CD14-positive monocyte (primary cell): ENCODE measurements around the gene METTL1. TPM values are rescaled to one million over a fixed set of nuclear protein-coding genes. Genes with fewer than 3 reads are reported as not detected.

ENCODE experiments used
- DNase-seq, 3 donors: peaks; one replicate each; pipeline ENCODE4 v3.0.0-alpha.2; 2011 to 2022
- H2AFZ ChIP-seq: 2 replicates; pipeline ENCODE4 v1.6.0; 2012; ENCODE audit warnings: mild to moderate bottlenecking, low read depth, low read length, inconsistent platforms; ENCODE audit not compliant: insufficient read depth, poor library complexity, severe bottlenecking
- H3K27ac ChIP-seq, 2 donors: 1 replicate in 1 of 2; 2 replicates in 1 of 2; pipeline ENCODE4 v1.5.1; 2012 to 2013; ENCODE audit warnings: low read length in 2 of 2, control low read depth in 1 of 2, inconsistent platforms in 1 of 2, low read depth in 1 of 2, mild to moderate bottlenecking in 1 of 2
- H3K27me3 ChIP-seq, 2 donors: one replicate each; pipeline versions ENCODE4 v1.6.0 to v1.6.1; 2011 to 2013; ENCODE audit warnings: low read length in 2 of 2; ENCODE audit not compliant: control insufficient read depth in 2 of 2, insufficient read depth in 2 of 2
- H3K36me3 ChIP-seq, 2 donors: replicated peaks in 1 of 2; 1 replicate in 1 of 2; 2 replicates in 1 of 2; pipeline versions ENCODE4 v1.5.1 to v1.6.1; 2012 to 2013; ENCODE audit warnings: low read length in 2 of 2, control low read depth in 1 of 2, inconsistent platforms in 1 of 2, mild to moderate bottlenecking in 1 of 2; ENCODE audit not compliant: insufficient read depth in 2 of 2, control insufficient read depth in 1 of 2
- H3K4me1 ChIP-seq, 2 donors: 1 replicate in 1 of 2; 2 replicates in 1 of 2; pipeline versions ENCODE4 v1.5.1 to v1.6.1; 2012 to 2013; ENCODE audit warnings: low read length in 2 of 2, control low read depth in 1 of 2, inconsistent platforms in 1 of 2, mild to moderate bottlenecking in 1 of 2, moderate library complexity in 1 of 2; ENCODE audit not compliant: insufficient read depth in 2 of 2, control insufficient read depth in 1 of 2
- H3K4me2 ChIP-seq: replicated peaks from 2 replicates; pipeline ENCODE3; 2012; ENCODE audit warnings: low read length, moderate library complexity, mild to moderate bottlenecking; ENCODE audit not compliant: poor library complexity, severe bottlenecking; ENCODE audit errors: extremely low read depth
- H3K4me3 ChIP-seq, 3 experiments: fragments of 200-600 bp in 1 of 3; sonication (generic) in 1 of 3; replicated peaks in 1 of 3; 1 replicate in 2 of 3; 2 replicates in 1 of 3; pipeline ENCODE4 v1.5.1; 2011 to 2013; ENCODE audit warnings: low read length in 3 of 3, mild to moderate bottlenecking in 3 of 3, control low read depth in 2 of 3, low read depth in 2 of 3, inconsistent platforms in 1 of 3, moderate library complexity in 1 of 3
- H3K79me2 ChIP-seq: 2 replicates; pipeline ENCODE4 v1.6.0; 2012; ENCODE audit warnings: mild to moderate bottlenecking, control low read depth, inconsistent platforms, low read length, moderate library complexity; ENCODE audit not compliant: insufficient read depth
- H3K9ac ChIP-seq: 2 replicates; pipeline ENCODE4 v1.6.0; 2017; ENCODE audit warnings: low read length, mild to moderate bottlenecking; ENCODE audit not compliant: insufficient read depth, poor library complexity, severe bottlenecking
- H3K9me3 ChIP-seq, 2 donors: replicated peaks in 1 of 2; 1 replicate in 1 of 2; 2 replicates in 1 of 2; pipeline versions ENCODE4 v1.5.1 to v1.6.1; 2012 to 2013; ENCODE audit warnings: low read length in 2 of 2, control low read depth in 1 of 2; ENCODE audit not compliant: control insufficient read depth in 1 of 2, insufficient read depth in 1 of 2
- H4K20me1 ChIP-seq: 2 replicates; pipeline ENCODE4 v1.6.0; 2012; ENCODE audit warnings: mild to moderate bottlenecking, low read length, control low read depth, moderate library complexity; ENCODE audit not compliant: insufficient read depth
- H3K27ac Mint-ChIP-seq, 7 donors: one replicate each; pipeline ENCODE4 v1.8.0; 2020; ENCODE audit warnings: mild to moderate bottlenecking in 7 of 7, mixed read lengths in 7 of 7, moderate library complexity in 6 of 7, inconsistent platforms in 2 of 7
- H3K27me3 Mint-ChIP-seq, 3 donors: one replicate each; pipeline ENCODE4 v1.8.0; 2021 to 2022; ENCODE audit warnings: low read depth in 3 of 3, mild to moderate bottlenecking in 3 of 3, mixed read lengths in 3 of 3, moderate library complexity in 3 of 3, inconsistent platforms in 1 of 3
- H3K36me3 Mint-ChIP-seq, 2 donors: one replicate each; pipeline ENCODE4 v1.8.0; 2020; ENCODE audit warnings: mixed read lengths in 2 of 2, inconsistent platforms in 1 of 2, mild to moderate bottlenecking in 1 of 2
- H3K4me1 Mint-ChIP-seq: one replicate; pipeline ENCODE4 v1.8.0; 2020; ENCODE audit warnings: mild to moderate bottlenecking, mixed read lengths
- H3K4me3 Mint-ChIP-seq, 2 donors: one replicate each; pipeline ENCODE4 v1.8.0; 2020; ENCODE audit warnings: mild to moderate bottlenecking in 2 of 2, mixed read lengths in 2 of 2, moderate library complexity in 1 of 2
- H3K9me3 Mint-ChIP-seq, 7 donors: one replicate each; pipeline ENCODE4 v1.8.0; 2020 to 2022; ENCODE audit warnings: mixed read lengths in 7 of 7, mild to moderate bottlenecking in 6 of 7, moderate library complexity in 6 of 7, inconsistent platforms in 2 of 7
- WGBS: methylation state at CpG from one replicate; pipeline ENCODE4 v1.1.5; 2013; ENCODE audit warnings: missing lambda C conversion rate; ENCODE audit not compliant: insufficient coverage; 5-methylcytosine and 5-hydroxymethylcytosine counted together
- intact Hi-C, 2 donors: fragments of 100-400 bp; cut with micrococcal nuclease; formaldehyde crosslinking; loops; one replicate each; pipeline versions ENCODE4 v1.15.0 to v1.15.1; 2023
- polyA plus RNA-seq, 3 donors: library from polyadenylated mRNA; depleted of rRNA in 1 of 3; unstranded in 2 of 3; stranded (reverse) in 1 of 3; fragments of 300-500 nt in 2 of 3; fragments of >200 nt in 1 of 3; fragmentation: Illumina TruSeq in 2 of 3; gene quantifications; 1 replicate in 2 of 3; 2 replicates in 1 of 3; pipeline ENCODE4 v1.2.3, GENCODE V29; 2012 to 2021
- TF ChIP-seq, protein P1 (sequence below): fragments of 200-600 bp; IDR thresholded peaks from one replicate; pipeline ENCODE4 v1.8.0; 2022; ENCODE audit warnings: antibody characterized with exemption, mild to moderate bottlenecking

Gene METTL1
- polyA plus RNA-seq, 3 donors, result 3.4 to 5.0 (median 3.7) TPM

DNA sequence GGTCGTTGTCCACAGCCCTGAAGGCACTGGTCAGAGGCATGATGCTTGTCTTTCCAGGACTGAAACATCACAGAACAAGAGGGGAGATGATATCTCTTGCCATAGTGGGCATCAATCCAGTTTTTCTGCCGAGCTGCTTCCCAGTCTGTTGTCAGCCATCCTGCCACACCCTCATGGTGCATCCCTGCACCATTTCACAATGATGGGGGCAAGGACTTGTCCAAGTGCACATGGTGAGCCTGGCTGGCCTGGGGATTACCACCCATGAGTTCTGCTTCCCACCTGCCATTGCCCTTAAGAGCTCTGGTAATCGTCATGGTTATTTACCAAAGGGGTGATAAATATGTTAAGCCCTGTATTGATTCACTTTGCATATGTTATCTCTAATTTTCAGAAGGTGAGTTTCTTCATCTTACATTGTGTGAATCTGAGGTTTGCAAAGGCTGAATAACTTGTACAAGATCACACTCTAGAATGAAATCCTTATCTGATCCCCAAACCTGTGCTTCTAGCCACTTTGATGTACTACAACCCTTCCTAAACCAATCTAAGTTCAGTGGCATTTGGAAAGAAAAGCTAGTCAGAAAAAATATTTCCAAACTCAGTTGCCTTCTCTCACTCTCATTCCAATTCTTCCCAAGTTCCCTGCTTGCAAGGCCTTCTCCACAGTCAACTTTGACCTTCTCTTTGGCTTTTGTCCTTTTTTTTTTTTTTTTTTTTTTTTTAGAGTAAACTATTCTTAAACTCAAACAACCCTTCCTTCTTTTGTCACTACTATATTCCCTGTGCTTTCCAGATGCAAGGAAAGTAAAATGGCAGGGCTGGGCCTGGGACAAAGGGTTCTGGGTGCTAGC, 44.3 kb upstream of the METTL1 start:
- H3K79me2 ChIP-seq, result no peaks in the 10 kb centered on the region
- 25% methylated on average over 1 of the region's 3 CpGs for WGBS

More for the DNA sequence above, 44.3 kb upstream of the METTL1 start:
- DNase-seq, result no peak
- Histone ChIP-seq H3K36me3 (peaks cover 12 to 19% of the 10 kb centered on the region in 2 donors), H3K9me3 (no peaks in the 10 kb centered on the region), H3K4me2 (peak overlapping the region; percentile 10), H3K4me3 (peak overlapping the region in 1 of 3 experiments; percentile 0), H3K27me3 (no peaks in the 10 kb centered on the region), H4K20me1 (peaks cover 55% of the 10 kb centered on the region), H3K9ac (no peak overlapping the region), H3K4me1 (peaks cover 23% of the 10 kb centered on the region in 2 donors), H3K27ac (peak overlapping the region in 1 of 2 donors; percentile 39), H2AFZ (no peak overlapping the region)
- Mint-ChIP-seq H3K4me3 (no peak overlapping the region), H3K27me3 (no peaks in the 10 kb centered on the region), H3K27ac (peak overlapping the region in 4 of 7 donors; percentile 42 to 74 (median 58)), H3K9me3 (peaks cover 0 to 2% (median 0%) of the 10 kb centered on the region in 7 donors), H3K36me3 (peaks cover 18 to 27% of the 10 kb centered on the region in 2 donors), H3K4me1 (peaks cover 31% of the 10 kb centered on the region)
- intact Hi-C loops, result no loop called here
- TF ChIP-seq, protein P1, sequence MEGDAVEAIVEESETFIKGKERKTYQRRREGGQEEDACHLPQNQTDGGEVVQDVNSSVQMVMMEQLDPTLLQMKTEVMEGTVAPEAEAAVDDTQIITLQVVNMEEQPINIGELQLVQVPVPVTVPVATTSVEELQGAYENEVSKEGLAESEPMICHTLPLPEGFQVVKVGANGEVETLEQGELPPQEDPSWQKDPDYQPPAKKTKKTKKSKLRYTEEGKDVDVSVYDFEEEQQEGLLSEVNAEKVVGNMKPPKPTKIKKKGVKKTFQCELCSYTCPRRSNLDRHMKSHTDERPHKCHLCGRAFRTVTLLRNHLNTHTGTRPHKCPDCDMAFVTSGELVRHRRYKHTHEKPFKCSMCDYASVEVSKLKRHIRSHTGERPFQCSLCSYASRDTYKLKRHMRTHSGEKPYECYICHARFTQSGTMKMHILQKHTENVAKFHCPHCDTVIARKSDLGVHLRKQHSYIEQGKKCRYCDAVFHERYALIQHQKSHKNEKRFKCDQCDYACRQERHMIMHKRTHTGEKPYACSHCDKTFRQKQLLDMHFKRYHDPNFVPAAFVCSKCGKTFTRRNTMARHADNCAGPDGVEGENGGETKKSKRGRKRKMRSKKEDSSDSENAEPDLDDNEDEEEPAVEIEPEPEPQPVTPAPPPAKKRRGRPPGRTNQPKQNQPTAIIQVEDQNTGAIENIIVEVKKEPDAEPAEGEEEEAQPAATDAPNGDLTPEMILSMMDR, result no peak
